HepG2 (cell line): ENCODE results near the gene VDR. TPM values are rescaled to one million over a fixed set of nuclear protein-coding genes. Genes with fewer than 3 reads are reported as not detected.
A peak's percentile ranks its signal among the peaks of the same experiment; 100 is the strongest.

ENCODE experiments used
- CEBPG ChIP-seq: IDR thresholded peaks from 2 replicates; pipeline ENCODE4 v1.6.1; 2016
- ETS1 ChIP-seq: sonication (generic); formaldehyde crosslinking; IDR thresholded peaks from 2 replicates; pipeline ENCODE4 v1.4.0; 2020; ENCODE audit warnings: missing genetic modification reagents
- MED1 ChIP-seq: sonication (generic); formaldehyde crosslinking; IDR thresholded peaks from 2 replicates; pipeline ENCODE4 v1.4.0; 2020; ENCODE audit warnings: missing genetic modification reagents
- MEIS2 ChIP-seq: sonication (generic); formaldehyde crosslinking; IDR thresholded peaks from 2 replicates; pipeline ENCODE4 v1.9.0; 2021; ENCODE audit warnings: mild to moderate bottlenecking, missing genetic modification reagents
- NAIF1 ChIP-seq: sonication (generic); formaldehyde crosslinking; IDR thresholded peaks from 2 replicates; pipeline ENCODE4 v1.5.0; 2020; ENCODE audit warnings: mild to moderate bottlenecking, missing genetic modification reagents, borderline replicate concordance
- PBX2 ChIP-seq: IDR thresholded peaks from 2 replicates; pipeline ENCODE4 v1.6.1; 2016; ENCODE audit warnings: control low read depth
- PHF5A ChIP-seq: IDR thresholded peaks from one replicate; pipeline ENCODE4 v1.6.1; 2018; ENCODE audit warnings: low read depth, missing genetic modification reagents; ENCODE audit not compliant: unreplicated experiment
- ZFAT ChIP-seq: sonication (generic); formaldehyde crosslinking; conservative IDR thresholded peaks from 2 replicates; pipeline ENCODE4 v1.8.1; 2023; ENCODE audit warnings: missing genetic modification reagents, inconsistent platforms
- ZFY ChIP-seq: sonication (generic); formaldehyde crosslinking; IDR thresholded peaks from 2 replicates; pipeline ENCODE4 v1.4.0; 2020; ENCODE audit warnings: missing genetic modification reagents
- ZNF33B ChIP-seq: sonication (generic); formaldehyde crosslinking; IDR thresholded peaks from 2 replicates; pipeline ENCODE4 v1.5.1; 2020; ENCODE audit warnings: mild to moderate bottlenecking, missing genetic modification reagents
- ZNF574 ChIP-seq: sonication (generic); formaldehyde crosslinking; IDR thresholded peaks from 2 replicates; pipeline ENCODE4 v1.4.0; 2020; ENCODE audit warnings: missing genetic modification reagents
- ZNF609 ChIP-seq: sonication (generic); formaldehyde crosslinking; IDR thresholded peaks from 2 replicates; pipeline ENCODE4 v1.4.0; 2020; ENCODE audit warnings: mild to moderate bottlenecking, missing genetic modification reagents, borderline replicate concordance
- ZNF687 ChIP-seq: sonication (generic); formaldehyde crosslinking; IDR thresholded peaks from 2 replicates; pipeline ENCODE4 v1.5.1; 2020; ENCODE audit warnings: mild to moderate bottlenecking, missing genetic modification reagents, moderate library complexity
- ZNF777 ChIP-seq: sonication (generic); formaldehyde crosslinking; IDR thresholded peaks from 2 replicates; pipeline ENCODE4 v1.4.0; 2020; ENCODE audit warnings: missing genetic modification reagents
- ZNF891 ChIP-seq: sonication (generic); formaldehyde crosslinking; IDR thresholded peaks from 2 replicates; pipeline ENCODE4 v1.5.0; 2020; ENCODE audit warnings: mild to moderate bottlenecking, missing genetic modification reagents
- polyA plus RNA-seq, 8 experiments: library from polyadenylated mRNA; depleted of rRNA in 3 of 8; stranded (reverse) in 7 of 8; unstranded in 1 of 8; fragments of >200 nt; fragmentation: Illumina TruSeq in 4 of 8; extraction: Trizol in 4 of 8; gene quantifications; 2 replicates each; pipeline versions ENCODE4 v1.2.1 to v1.2.3, GENCODE V29; 2011 to 2016; ENCODE audit warnings: low read depth in 4 of 8, missing spikeins in 1 of 8, mixed read lengths in 1 of 8; ENCODE audit not compliant: insufficient read depth in 1 of 8
- total RNA-seq, 5 experiments: library from RNA; depleted of rRNA; stranded (reverse); fragments of >200 nt; fragmentation: Illumina TruSeq; extraction: Trizol; gene quantifications; 2 replicates each; pipeline ENCODE4 v1.2.3, GENCODE V29; 2016; ENCODE audit warnings: low read depth in 1 of 5

The VDR gene
- total and polyA plus RNA-seq, 2 of the 13 experiments (the other 11 are each of a cell fraction or from before 2014, with no cell fraction given), result 0.08 to 0.33 TPM

- TF ChIP-seq PBX2 (CRISPR knock-in tag), result no peak
- TF ChIP-seq PHF5A (CRISPR knock-in tag), result no peak
- peak; percentile 20; the same call in 1 of the 2 replicates for TF ChIP-seq ZNF687 (CRISPR knock-in tag)
- no peak for TF ChIP-seq ZNF33B (CRISPR knock-in tag)
- TF ChIP-seq ZNF609 (CRISPR knock-in tag), result no peak
- no peak for TF ChIP-seq ZFAT (CRISPR knock-in tag)
- peak; percentile 88 for TF ChIP-seq CEBPG (CRISPR knock-in tag)
- peak; percentile 94 for TF ChIP-seq ZNF574 (CRISPR knock-in tag)
- no peak for TF ChIP-seq ZNF891
- TF ChIP-seq MEIS2, result no peak
- TF ChIP-seq ZNF777 (CRISPR knock-in tag), result no peak
- no peak for TF ChIP-seq ETS1 (CRISPR knock-in tag)
- no peak for TF ChIP-seq NAIF1 (CRISPR knock-in tag)
- TF ChIP-seq ZFY (CRISPR knock-in tag), result 0 out of 2 replicates have a peak, but pooled peaks have one; percentile 19
- TF ChIP-seq MED1 (CRISPR knock-in tag), result no peak
Observed at GRCh38 chr12:47870175-47870781, 34.5 kb downstream of the VDR start (continued).
